Sigmoid colon (tissue), 4 donors: ENCODE results near the gene MYL10.

Experiments used
- CTCF ChIP-seq, 4 experiments: fragments of 450-650 bp in 3 of 4; fragments of 200-600 bp in 1 of 4; IDR thresholded peaks; one replicate each; pipeline ENCODE4 v1.5.1; 2016 to 2019; ENCODE audit warnings: antibody characterized with exemption in 4 of 4, mild to moderate bottlenecking in 3 of 4, moderate library complexity in 2 of 4
- POLR2AphosphoS5 ChIP-seq, 4 donors: sonication (generic); formaldehyde crosslinking; IDR thresholded peaks; one replicate each; pipeline ENCODE4 v1.6.1; 2017; ENCODE audit warnings: antibody characterized with exemption in 4 of 4

DNA sequence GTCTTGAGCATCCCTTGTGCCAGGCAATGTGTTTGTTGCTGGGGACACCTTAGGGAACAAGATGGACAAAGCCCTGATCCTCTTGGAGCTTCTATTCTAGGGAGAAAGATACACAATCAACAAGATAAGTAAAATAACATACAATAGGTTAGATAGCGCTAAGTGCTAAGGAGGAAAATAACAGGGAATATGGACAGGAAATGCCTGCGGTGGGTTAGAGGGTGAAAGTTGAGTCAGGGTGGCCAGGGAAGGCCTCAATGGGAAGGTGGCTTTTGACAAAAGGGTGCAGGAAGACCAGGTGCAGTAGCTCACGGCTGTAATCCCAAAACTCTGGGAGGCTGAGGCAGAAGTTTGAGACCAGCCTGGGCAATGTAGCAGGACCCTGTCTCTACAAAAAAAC, 38.3 kb upstream of the MYL10 start:
- no peak for TF ChIP-seq CTCF (IDR thresholded peaks at IDR 0.05)
- TF ChIP-seq POLR2AphosphoS5 (IDR thresholded peaks at IDR 0.05), result no peak
